HEK293 (cell line): ENCODE data around the gene SMKR1.
"Not testable (repeated sequence)": the region's sequence is repeated elsewhere in the genome, so short reads cannot be mapped to it uniquely, and the experiment has no call there.

Experiments
- CTCF ChIA-PET: fragments of 350-600 bp; formaldehyde crosslinking; extraction: SDS; loops from one replicate; lab custom pipeline; 2021; ENCODE audit warnings: antibody characterized with exemption; lab: Yijun Ruan, JAX
- POLR2A ChIA-PET: fragments of 300-600 bp; formaldehyde crosslinking; extraction: SDS; loops from one replicate; lab custom pipeline; 2020; ENCODE audit warnings: antibody characterized with exemption, inconsistent platforms; lab: Yijun Ruan, JAX
- H3K27ac ChIP-seq: fragments of 200-500 bp; sonication (Bioruptor generic); 2 replicates; pipeline ENCODE4 v1.5.1; 2014; ENCODE audit warnings: low read depth, low read length, control low read depth, inconsistent platforms; ENCODE audit errors: extremely low read depth
- H3K36me3 ChIP-seq, 2 experiments: fragments of 200-500 bp in 1 of 2; sonication (Bioruptor generic) in 1 of 2; 1 replicate in 1 of 2; 2 replicates in 1 of 2; pipeline ENCODE4 v1.5.1; 2014 to 2017; ENCODE audit warnings: inconsistent platforms in 2 of 2, low read length in 2 of 2; ENCODE audit not compliant: control insufficient read depth in 2 of 2, insufficient read depth in 1 of 2
- H3K4me1 ChIP-seq: fragments of 200-500 bp; sonication (Bioruptor generic); 2 replicates; pipeline ENCODE4 v1.5.1; 2014; ENCODE audit warnings: mild to moderate bottlenecking, low read length, inconsistent platforms; ENCODE audit not compliant: control insufficient read depth, insufficient read depth
- H3K4me3 ChIP-seq: 2 replicates; pipeline ENCODE4 v1.5.1; 2011; ENCODE audit warnings: low read depth, mild to moderate bottlenecking, control low read depth, low read length, moderate library complexity
- H3K9me3 ChIP-seq: fragments of 200-500 bp; sonication (Bioruptor generic); 2 replicates; pipeline ENCODE4 v1.5.1; 2014; ENCODE audit warnings: low read depth, low read length, inconsistent platforms; ENCODE audit not compliant: control insufficient read depth, insufficient read depth
- ELK4 ChIP-seq: IDR thresholded peaks from 2 replicates; pipeline ENCODE4 v1.6.1; 2011; ENCODE audit warnings: mild to moderate bottlenecking, low read depth, low read length, borderline replicate concordance
- INSM2 ChIP-seq: fragments of 450-650 bp; formaldehyde crosslinking; IDR thresholded peaks from 2 replicates; pipeline ENCODE4 v1.5.1; 2016; ENCODE audit warnings: missing biosample characterization, missing genetic modification characterization
- KLF1 ChIP-seq: fragments of 450-650 bp; formaldehyde crosslinking; IDR thresholded peaks from 2 replicates; pipeline ENCODE4 v1.5.1; 2016; ENCODE audit warnings: missing biosample characterization, missing genetic modification characterization
- KLF17 ChIP-seq: fragments of 450-650 bp; formaldehyde crosslinking; IDR thresholded peaks from 2 replicates; pipeline ENCODE4 v1.5.1; 2016; ENCODE audit warnings: missing biosample characterization, missing genetic modification characterization
- KLF7 ChIP-seq: fragments of 450-650 bp; formaldehyde crosslinking; IDR thresholded peaks from 2 replicates; pipeline ENCODE4 v1.5.1; 2016; ENCODE audit warnings: missing biosample characterization, missing genetic modification characterization, borderline replicate concordance
- OVOL3 ChIP-seq: fragments of 450-650 bp; formaldehyde crosslinking; IDR thresholded peaks from 2 replicates; pipeline ENCODE4 v1.5.1; 2016; ENCODE audit warnings: missing biosample characterization, missing genetic modification characterization
- TSHZ1 ChIP-seq: fragments of 450-650 bp; formaldehyde crosslinking; IDR thresholded peaks from 2 replicates; pipeline ENCODE4 v1.5.1; 2016; ENCODE audit warnings: missing biosample characterization, missing genetic modification characterization, borderline replicate concordance
- WT1 ChIP-seq: fragments of 450-650 bp; formaldehyde crosslinking; IDR thresholded peaks from 2 replicates; pipeline ENCODE4 v1.5.1; 2016; ENCODE audit warnings: missing biosample characterization, missing genetic modification characterization
- ZBTB1 ChIP-seq: fragments of 450-650 bp; formaldehyde crosslinking; IDR thresholded peaks from 2 replicates; pipeline ENCODE4 v1.5.1; 2016; ENCODE audit warnings: missing biosample characterization, missing genetic modification characterization
- ZBTB7A ChIP-seq: fragments of 450-650 bp; formaldehyde crosslinking; IDR thresholded peaks from 2 replicates; pipeline ENCODE4 v1.5.1; 2016; ENCODE audit warnings: low read depth, missing biosample characterization, missing genetic modification characterization
- ZFP69B ChIP-seq: fragments of 450-650 bp; formaldehyde crosslinking; IDR thresholded peaks from 2 replicates; pipeline ENCODE4 v1.5.1; 2016; ENCODE audit warnings: missing biosample characterization, missing genetic modification characterization
- ZNF132 ChIP-seq: fragments of 450-650 bp; formaldehyde crosslinking; IDR thresholded peaks from 2 replicates; pipeline ENCODE4 v1.5.1; 2017; ENCODE audit warnings: missing biosample characterization, missing genetic modification characterization, borderline replicate concordance
- ZNF280D ChIP-seq: fragments of 450-650 bp; formaldehyde crosslinking; IDR thresholded peaks from 2 replicates; pipeline ENCODE4 v1.5.1; 2016; ENCODE audit warnings: missing biosample characterization, missing genetic modification characterization
- ZNF529 ChIP-seq: fragments of 450-650 bp; formaldehyde crosslinking; IDR thresholded peaks from 2 replicates; pipeline ENCODE4 v1.5.1; 2017; ENCODE audit warnings: missing genetic modification characterization, missing biosample characterization; ENCODE audit not compliant: insufficient replicate concordance
- ZNF549 ChIP-seq: fragments of 450-650 bp; IDR thresholded peaks from 2 replicates; pipeline ENCODE4 v1.5.1; 2018; ENCODE audit warnings: missing biosample characterization, missing genetic modification characterization, mild to moderate bottlenecking, inconsistent platforms, moderate library complexity
- ZNF639 ChIP-seq: fragments of 450-650 bp; formaldehyde crosslinking; IDR thresholded peaks from 2 replicates; pipeline ENCODE4 v1.5.1; 2016; ENCODE audit warnings: missing biosample characterization, missing genetic modification characterization
- ZNF837 ChIP-seq: fragments of 450-650 bp; formaldehyde crosslinking; IDR thresholded peaks from 2 replicates; pipeline ENCODE4 v1.5.1; 2016; ENCODE audit warnings: missing biosample characterization, missing genetic modification characterization
- ZSCAN18 ChIP-seq: fragments of 450-650 bp; formaldehyde crosslinking; IDR thresholded peaks from 2 replicates; pipeline ENCODE4 v1.5.1; 2016; ENCODE audit warnings: missing biosample characterization, missing genetic modification characterization

SMKR1 gene

GRCh38 chr7:129524405-129524804 lies 22.1 kb downstream of the SMKR1 start:
- H3K9me3 ChIP-seq, H3K4me1 ChIP-seq, POLR2A ChIA-PET, H3K27ac ChIP-seq, H3K4me3 ChIP-seq, H3K36me3 ChIP-seq: not testable (repeated sequence)
- TF ChIP-seq KLF1 (tag by site-specific recombination): 0 out of 2 replicates have a peak, but pooled peaks have one; percentile 12
- peak; percentile 52 for TF ChIP-seq WT1
- CTCF ChIA-PET: interaction anchor here (0.6 kb wide), 2 partner anchors 47 to 298 kb away, joined by 3 to 4 read pairs; no protein-coding TSS in a partner anchor

GRCh38 chr7:129525225-129525862 lies 23.0 kb downstream of the SMKR1 start:
- TF ChIP-seq OVOL3: no peak
- no peak for TF ChIP-seq INSM2 (tag by site-specific recombination)
- no peak for TF ChIP-seq ZBTB7A (tag by site-specific recombination)
- no peak for TF ChIP-seq ZNF132 (tag by site-specific recombination)
- TF ChIP-seq ZSCAN18 (tag by site-specific recombination): no peak
- TF ChIP-seq ZNF549 (tag by site-specific recombination): no peak
- no peak for TF ChIP-seq ZFP69B (tag by site-specific recombination)
- no peak for TF ChIP-seq ZNF529 (tag by site-specific recombination)
- no peak for TF ChIP-seq ZNF837 (tag by site-specific recombination)
- no peak for TF ChIP-seq ELK4
- TF ChIP-seq ZBTB1 (tag by site-specific recombination): no peak
- TF ChIP-seq ZNF639 (tag by site-specific recombination): no peak
- no peak for TF ChIP-seq TSHZ1 (tag by site-specific recombination)
- no peak for TF ChIP-seq KLF17 (tag by site-specific recombination)
- TF ChIP-seq KLF7: no peak
- TF ChIP-seq ZNF280D (tag by site-specific recombination): no peak
- CTCF ChIA-PET: interaction anchor here (1.2 to 1.3 kb wide), 2 partner anchors 10 to 45 kb away, joined by 4 to 7 read pairs; no protein-coding TSS in a partner anchor
- H3K27ac ChIP-seq: no peak overlapping the region
- no peak overlapping the region for H3K4me3 ChIP-seq
- POLR2A ChIA-PET: no interaction called here
- no peaks in the 10 kb centered on the region for H3K9me3 ChIP-seq
- no peaks in the 10 kb centered on the region for H3K36me3 ChIP-seq
- H3K4me1 ChIP-seq: no peaks in the 10 kb centered on the region
